ENCODE data around the gene TYMS.

TYMS gene

GRCh38 chr18:658947-659533 is 1.6 kb downstream of the TYMS start:
- H3K27ac ChIP-seq (replicated peaks) = peak overlapping the region; percentile 99

GRCh38 chr18:659597-659996 is 2.1 kb downstream of the TYMS start:
- no peak overlapping the region for H3K27ac ChIP-seq (replicated peaks)
- H3K4me3 ChIP-seq (replicated peaks; ENCODE audit: insufficient read depth, low read length) = no peak overlapping the region; the same call in 1 of the 2 replicates

More at GRCh38 chr18:658947-659533, 1.6 kb downstream of the TYMS start:
- Histone ChIP-seq H3K27me3 (ENCODE audit: insufficient read depth, poor library complexity, severe bottlenecking) (no peaks in the 10 kb centered on the region), H3K4me3 (replicated peaks; ENCODE audit: insufficient read depth, low read length) (peak overlapping the region; percentile 79)
- TF ChIP-seq REST (IDR thresholded peaks at IDR 0.05; ENCODE audit: insufficient replicate concordance, low read depth) = no peak
- no peak for TF ChIP-seq SPI1 (IDR thresholded peaks at IDR 0.05; ENCODE audit: borderline replicate concordance, low read depth)
- TF ChIP-seq GABPA (IDR thresholded peaks at IDR 0.05; ENCODE audit: low read depth) = no peak
- TF ChIP-seq POLR2AphosphoS5 (IDR thresholded peaks at IDR 0.05; ENCODE audit: low read depth) = no peak
- TF ChIP-seq CTCF (IDR thresholded peaks at IDR 0.05; ENCODE audit: insufficient read depth, low read length) = no peak
- no peak for DNase-seq (ENCODE audit: low read depth in 1 of 2, low spot score in 1 of 2)

More at GRCh38 chr18:659597-659996, 2.1 kb downstream of the TYMS start:
- no peak for DNase-seq (ENCODE audit: low read depth in 1 of 2, low spot score in 1 of 2)
- no peaks in the 10 kb centered on the region for H3K27me3 ChIP-seq (ENCODE audit: insufficient read depth, poor library complexity, severe bottlenecking)
- TF ChIP-seq CTCF (IDR thresholded peaks at IDR 0.05; ENCODE audit: insufficient read depth, low read length) (no peak), GABPA (IDR thresholded peaks at IDR 0.05; ENCODE audit: low read depth) (no peak), POLR2AphosphoS5 (IDR thresholded peaks at IDR 0.05; ENCODE audit: low read depth) (no peak), REST (IDR thresholded peaks at IDR 0.05; ENCODE audit: insufficient replicate concordance, low read depth) (no peak)
